Neural progenitor cell (in vitro differentiated cells): ENCODE data around the gene SCMH1. TPM values are rescaled to one million over a fixed set of nuclear protein-coding genes. Genes with fewer than 3 reads are reported as not detected.
"Not testable (repeated sequence)": the region's sequence is repeated elsewhere in the genome, so short reads cannot be mapped to it uniquely, and the experiment has no call there.

Source experiments
- DNase-seq: peaks from one replicate; pipeline ENCODE4 v3.0.0-alpha.2; 2016; ENCODE audit warnings: low spot score
- H2AFZ ChIP-seq: fragments of 200-600 bp; sonication (generic); replicated peaks from 2 replicates; pipeline ENCODE4 v1.6.1; 2016; ENCODE audit warnings: antibody characterized with exemption
- H3F3A ChIP-seq: fragments of 200-600 bp; sonication (generic); 2 replicates; pipeline ENCODE4 v1.6.1; 2016; ENCODE audit warnings: antibody characterized with exemption, low read depth
- H3K27ac ChIP-seq: fragments of 200-600 bp; sonication (generic); 2 replicates; pipeline ENCODE4 v1.5.1; 2016; ENCODE audit warnings: mild to moderate bottlenecking
- H3K27me3 ChIP-seq: fragments of 200-600 bp; sonication (generic); 2 replicates; pipeline ENCODE4 v1.6.1; 2016; ENCODE audit warnings: mild to moderate bottlenecking, moderate library complexity
- H3K36me3 ChIP-seq: fragments of 200-600 bp; sonication (generic); 2 replicates; pipeline ENCODE4 v1.5.1; 2016
- H3K4me1 ChIP-seq: fragments of 200-600 bp; sonication (generic); 2 replicates; pipeline ENCODE4 v1.6.1; 2016; ENCODE audit warnings: mixed run types
- H3K4me2 ChIP-seq: fragments of 200-600 bp; sonication (generic); 2 replicates; pipeline ENCODE4 v1.6.1; 2016
- H3K4me3 ChIP-seq: fragments of 200-600 bp; sonication (generic); 2 replicates; pipeline ENCODE4 v1.5.1; 2016
- H3K79me2 ChIP-seq: fragments of 200-600 bp; sonication (generic); 2 replicates; pipeline ENCODE4 v1.6.1; 2016; ENCODE audit warnings: low read depth
- H3K9ac ChIP-seq: fragments of 200-600 bp; sonication (generic); 2 replicates; pipeline ENCODE4 v1.6.1; 2016
- H3K9me3 ChIP-seq: fragments of 200-600 bp; sonication (generic); 2 replicates; pipeline ENCODE4 v1.5.1; 2016; ENCODE audit warnings: low read depth
- H4K20me1 ChIP-seq: fragments of 200-600 bp; sonication (generic); 2 replicates; pipeline ENCODE4 v1.6.1; 2016; ENCODE audit warnings: low read depth
- H3K27ac Mint-ChIP-seq: 3 replicates; pipeline ENCODE4 v1.8.0; 2021; ENCODE audit warnings: mixed read lengths
- H3K27me3 Mint-ChIP-seq: 2 replicates; pipeline ENCODE4 v1.8.0; 2022; ENCODE audit warnings: low read depth, mild to moderate bottlenecking, inconsistent platforms, moderate library complexity, mixed read lengths; ENCODE audit not compliant: insufficient read depth
- H3K36me3 Mint-ChIP-seq: 3 replicates; pipeline ENCODE4 v1.8.0; 2021; ENCODE audit warnings: mixed read lengths
- H3K4me1 Mint-ChIP-seq: 3 replicates; pipeline ENCODE4 v1.8.0; 2021; ENCODE audit warnings: mixed read lengths
- H3K4me3 Mint-ChIP-seq: 3 replicates; pipeline ENCODE4 v1.8.0; 2021; ENCODE audit warnings: mild to moderate bottlenecking, moderate library complexity, mixed read lengths
- H3K9me3 Mint-ChIP-seq: 3 replicates; pipeline ENCODE4 v1.8.0; 2020; ENCODE audit warnings: mixed read lengths
- CTCF ChIP-seq: fragments of 200-600 bp; sonication (generic); IDR thresholded peaks from 2 replicates; pipeline ENCODE4 v1.5.1; 2017; ENCODE audit warnings: antibody characterized with exemption, mild to moderate bottlenecking
- EZH2 ChIP-seq: fragments of 200-600 bp; sonication (generic); IDR thresholded peaks from 2 replicates; pipeline ENCODE4 v1.6.1; 2017; ENCODE audit warnings: antibody characterized with exemption, mild to moderate bottlenecking, moderate library complexity
- EZH2phosphoT487 ChIP-seq: fragments of 200-600 bp; sonication (generic); IDR thresholded peaks from 2 replicates; pipeline ENCODE4 v1.6.1; 2017; ENCODE audit warnings: antibody characterized with exemption
- total RNA-seq: library from RNA; depleted of rRNA; stranded (reverse); fragments of >200 nt; gene quantifications from 2 replicates; pipeline ENCODE4 v1.2.3, GENCODE V29; 2015; ENCODE audit warnings: low replicate concordance

Gene SCMH1
- total RNA-seq, 1 donor from 2014 or later, result 16.1 TPM

- Histone ChIP-seq H3K4me1 (no peaks in the 10 kb centered on the region), H2AFZ (no peak overlapping the region), H3K27ac (no peak overlapping the region), H3K27me3 (no peaks in the 10 kb centered on the region), H3K36me3 (no peaks in the 10 kb centered on the region), H3K79me2 (no peaks in the 10 kb centered on the region), H3F3A (no peaks in the 10 kb centered on the region), H3K9me3 (no peaks in the 10 kb centered on the region), H3K9ac (no peak overlapping the region), H3K4me3 (no peak overlapping the region), H4K20me1 (no peaks in the 10 kb centered on the region), H3K4me2 (no peak overlapping the region)
- peaks cover 2% of the 10 kb centered on the region for H3K36me3 Mint-ChIP-seq
- no peak overlapping the region for H3K4me3 Mint-ChIP-seq
- DNase-seq, result no peak
- H3K9me3 Mint-ChIP-seq, result peaks cover 17% of the 10 kb centered on the region
- no peak overlapping the region for H3K27ac Mint-ChIP-seq
- peaks cover 4% of the 10 kb centered on the region for H3K27me3 Mint-ChIP-seq
- no peak for TF ChIP-seq EZH2phosphoT487
- TF ChIP-seq EZH2, result no peak
- no peak for TF ChIP-seq CTCF
- peaks cover under 1% of the 10 kb centered on the region for H3K4me1 Mint-ChIP-seq
Observed at GRCh38 chr1:41259221-41259620, 17.1 kb upstream of the SCMH1 start.

- H3K27me3 Mint-ChIP-seq, result peaks cover 4% of the 10 kb centered on the region
- H3K27me3 ChIP-seq, result no peaks in the 10 kb centered on the region
- no peaks in the 10 kb centered on the region for H3F3A ChIP-seq
- no peak overlapping the region for H3K9ac ChIP-seq
- peaks cover 38% of the 10 kb centered on the region for H3K9me3 Mint-ChIP-seq
- H3K9me3 ChIP-seq, result peaks cover 6% of the 10 kb centered on the region
- no peak for DNase-seq
- no peaks in the 10 kb centered on the region for H3K4me1 Mint-ChIP-seq
- H3K4me1 ChIP-seq, result no peaks in the 10 kb centered on the region
- H3K4me2 ChIP-seq, result no peak overlapping the region
- H2AFZ ChIP-seq, result no peak overlapping the region
- H3K4me3 ChIP-seq, result no peak overlapping the region
- H4K20me1 ChIP-seq, result no peaks in the 10 kb centered on the region
- TF ChIP-seq EZH2, result no peak
- no peak for TF ChIP-seq EZH2phosphoT487
- no peak for TF ChIP-seq CTCF
- no peak overlapping the region for H3K27ac ChIP-seq
- no peak overlapping the region for H3K27ac Mint-ChIP-seq
- no peaks in the 10 kb centered on the region for H3K79me2 ChIP-seq
- H3K36me3 ChIP-seq, result no peaks in the 10 kb centered on the region
- no peak overlapping the region for H3K4me3 Mint-ChIP-seq
- H3K36me3 Mint-ChIP-seq, result peaks cover 2% of the 10 kb centered on the region
Observed at GRCh38 chr1:41255978-41256377, 13.9 kb upstream of the SCMH1 start.

GRCh38 chr1:41251120-41251519 is 9.0 kb upstream of the SCMH1 start:
- not testable (repeated sequence) for H3K27me3 Mint-ChIP-seq, H3K27ac Mint-ChIP-seq, H3F3A ChIP-seq, H3K27ac ChIP-seq, DNase-seq, H3K9ac ChIP-seq, H3K4me3 ChIP-seq, H3K4me1 ChIP-seq, H3K4me1 Mint-ChIP-seq, H3K27me3 ChIP-seq, H4K20me1 ChIP-seq, H3K36me3 ChIP-seq, H3K79me2 ChIP-seq, H2AFZ ChIP-seq, H3K4me3 Mint-ChIP-seq, H3K36me3 Mint-ChIP-seq, H3K4me2 ChIP-seq, H3K9me3 ChIP-seq
- peaks cover 33% of the 10 kb centered on the region for H3K9me3 Mint-ChIP-seq

- peaks cover 7% of the 10 kb centered on the region for H3K9me3 ChIP-seq
- no peaks in the 10 kb centered on the region for H3K4me1 ChIP-seq
- peaks cover 6% of the 10 kb centered on the region for H3K27me3 Mint-ChIP-seq
- no peaks in the 10 kb centered on the region for H3K4me1 Mint-ChIP-seq
- no peak overlapping the region for H3K4me2 ChIP-seq
- no peak overlapping the region for H3K9ac ChIP-seq
- H3K9me3 Mint-ChIP-seq, result peaks cover 21% of the 10 kb centered on the region
- H3F3A ChIP-seq, result no peaks in the 10 kb centered on the region
- no peak for DNase-seq
- H3K27ac ChIP-seq, result no peak overlapping the region
- no peak overlapping the region for H3K4me3 ChIP-seq
- H3K36me3 ChIP-seq, result no peaks in the 10 kb centered on the region
- no peak overlapping the region for H3K4me3 Mint-ChIP-seq
- no peak overlapping the region for H3K27ac Mint-ChIP-seq
- no peaks in the 10 kb centered on the region for H3K27me3 ChIP-seq
- H3K36me3 Mint-ChIP-seq, result no peaks in the 10 kb centered on the region
- no peaks in the 10 kb centered on the region for H4K20me1 ChIP-seq
- no peak overlapping the region for H2AFZ ChIP-seq
- no peaks in the 10 kb centered on the region for H3K79me2 ChIP-seq
- no peak for TF ChIP-seq EZH2
- no peak for TF ChIP-seq CTCF
- TF ChIP-seq EZH2phosphoT487, result no peak
Observed at GRCh38 chr1:41249319-41249718, 7.2 kb upstream of the SCMH1 start.
